Psoas muscle (tissue), 8 donors: ENCODE results near the gene POLN. TPM values are rescaled to one million over a fixed set of nuclear protein-coding genes. Genes with fewer than 3 reads are reported as not detected.
"Not testable (repeated sequence)": the region's sequence is repeated elsewhere in the genome, so short reads cannot be mapped to it uniquely, and the experiment has no call there.

ENCODE experiments used
- ATAC-seq, 4 donors: fragments of 200-7000 bp; cut with Tn5 transposase; one replicate each; pipeline ENCODE4 v1.9.1; 2020; ENCODE audit warnings: moderate library complexity in 3 of 4, mild to moderate bottlenecking in 2 of 4
- DNase-seq, 2 donors: peaks; one replicate each; pipeline ENCODE4 v3.0.0-alpha.2; 2020
- H3K27ac ChIP-seq: fragments of 200-600 bp; one replicate; pipeline ENCODE4 v1.8.0; 2022
- H3K27me3 ChIP-seq, 3 donors: fragments of 200-600 bp in 1 of 3; one replicate each; pipeline versions ENCODE4 v1.6.1 to v1.8.0; 2013 to 2022; ENCODE audit warnings: low read length in 2 of 3, mild to moderate bottlenecking in 2 of 3, moderate library complexity in 1 of 3; ENCODE audit not compliant: insufficient read depth in 3 of 3
- H3K36me3 ChIP-seq, 2 donors: fragments of 200-600 bp in 1 of 2; one replicate each; pipeline versions ENCODE4 v1.6.1 to v1.8.0; 2013 to 2022; ENCODE audit warnings: low read depth in 1 of 2, mild to moderate bottlenecking in 1 of 2, moderate library complexity in 1 of 2; ENCODE audit not compliant: insufficient read depth in 1 of 2
- H3K4me1 ChIP-seq: fragments of 200-600 bp; one replicate; pipeline ENCODE4 v1.8.0; 2022
- H3K4me3 ChIP-seq: fragments of 200-600 bp; one replicate; pipeline ENCODE4 v1.8.0; 2022; ENCODE audit warnings: mild to moderate bottlenecking
- H3K9me3 ChIP-seq: fragments of 200-600 bp; one replicate; pipeline ENCODE4 v1.8.0; 2022
- CTCF ChIP-seq: fragments of 200-600 bp; IDR thresholded peaks from one replicate; pipeline ENCODE4 v1.8.0; 2022; ENCODE audit warnings: antibody characterized with exemption
- WGBS, 3 donors: extraction: QIAGEN DNeasy Blood & Tissue Kit; methylation state at CpG; one replicate each; pipeline versions ENCODE4 v1.1.6 to v1.1.7; 2013; 5-methylcytosine and 5-hydroxymethylcytosine counted together
- intact Hi-C, 2 donors: fragments of 100-400 bp; cut with DNase I; formaldehyde crosslinking; loops; one replicate each; pipeline versions ENCODE4 v1.11.0 to v1.14.2; 2022
- polyA plus RNA-seq, 3 donors: library from polyadenylated mRNA; stranded (reverse); fragments of 200-250 nt; gene quantifications; one replicate each; pipeline ENCODE4 v1.2.3, GENCODE V29; 2013
- total RNA-seq, 4 donors: library from RNA; stranded (reverse); fragmentation: NEBNext Ultra II Directional in 2 of 4; extraction: Animal tissue kit (Norgen Biotek cat#: 25700) in 2 of 4; gene quantifications; one replicate each; pipeline versions ENCODE4 v1.2.1 to v1.2.4, GENCODE V29; 2021 to 2023
- donor health status: healthy with polysubstance abuse.
- donor health status: DM: no; HTN: no; CAD: no; lungs with moderate emphysema.
- donor health status: Bipolar disorder and iron deficiency.
- donor health status: healthy.
- donor health status: DM: yes; HTN: yes; CAD: no.
- donor health status: DM: no; HTN: no; CAD: no.
- donor health status: DM: no; HTN: no; CAD: no.
- donor health status: DM: yes; HTN: yes; CAD: no.

Gene POLN
- total and polyA plus RNA-seq, 7 donors = 0.44 to 3.0 (median 0.95) TPM

- peaks cover 0 to 8% of the 10 kb centered on the region in 2 donors for H3K36me3 ChIP-seq
- no peak for ATAC-seq
- no peak overlapping the region for H3K4me3 ChIP-seq
- H3K27me3 ChIP-seq = no peaks in the 10 kb centered on the region
- WGBS, 3 donors = 84 to 100% (median 89%) methylated on average over 1 of the region's 1 CpG
- no peak overlapping the region for H3K27ac ChIP-seq
- intact Hi-C loops = loop anchor here in 1 of 2 donors (5.0 kb wide), 2 partner anchors 224 to 244 kb away; no protein-coding TSS in a partner anchor
- no peak for TF ChIP-seq CTCF
- H3K4me1 ChIP-seq = no peaks in the 10 kb centered on the region
- no peak for DNase-seq
- H3K9me3 ChIP-seq = no peaks in the 10 kb centered on the region
Observed at GRCh38 chr4:2218436-2218835, 23.5 kb downstream of the POLN start.

GRCh38 chr4:2217726-2218125, 24.2 kb downstream of the POLN start:
- intact Hi-C loops = loop anchor here in 1 of 2 donors (5.0 kb wide), 2 partner anchors 225 to 245 kb away; no protein-coding TSS in a partner anchor
- WGBS, 3 donors = 55 to 72% (median 65%) methylated on average over 3 of the region's 3 CpGs
- no peaks in the 10 kb centered on the region for H3K4me1 ChIP-seq

GRCh38 chr4:2212831-2213230, 29.1 kb downstream of the POLN start:
- intact Hi-C loops = no loop called here
- H3K27me3 ChIP-seq = no peaks in the 10 kb centered on the region
- no peak overlapping the region for H3K27ac ChIP-seq
- DNase-seq (no peak), ATAC-seq (no peak)
- WGBS, 3 donors = 77 to 88% (median 82%) methylated on average over 1 of the region's 1 CpG
- no peak overlapping the region for H3K4me3 ChIP-seq
- H3K36me3 ChIP-seq = no peaks in the 10 kb centered on the region
- no peaks in the 10 kb centered on the region for H3K4me1 ChIP-seq
- no peak for TF ChIP-seq CTCF
- H3K9me3 ChIP-seq = no peaks in the 10 kb centered on the region

More at GRCh38 chr4:2217726-2218125, 24.2 kb downstream of the POLN start:
- no peak for ATAC-seq
- H3K36me3 ChIP-seq = peaks cover 0 to 1% of the 10 kb centered on the region in 2 donors
- H3K27ac ChIP-seq = no peak overlapping the region
- no peaks in the 10 kb centered on the region for H3K9me3 ChIP-seq
- no peak overlapping the region for H3K4me3 ChIP-seq
- TF ChIP-seq CTCF = no peak
- H3K27me3 ChIP-seq = no peaks in the 10 kb centered on the region
- no peak for DNase-seq

GRCh38 chr4:2202789-2203188, 39.1 kb downstream of the POLN start:
- H3K36me3 ChIP-seq, intact Hi-C loops, H3K4me1 ChIP-seq, H3K4me3 ChIP-seq, ATAC-seq, H3K27ac ChIP-seq, H3K9me3 ChIP-seq, H3K27me3 ChIP-seq, DNase-seq: not testable (repeated sequence)
- WGBS, 3 donors = 100% methylated on average over 1 of the region's 1 CpG

- no peak for TF ChIP-seq CTCF
- DNase-seq (no peak), ATAC-seq (no peak)
- Histone ChIP-seq H3K9me3 (no peaks in the 10 kb centered on the region), H3K4me3 (no peak overlapping the region), H3K27me3 (no peaks in the 10 kb centered on the region), H3K36me3 (peaks cover 0 to 7% of the 10 kb centered on the region in 2 donors), H3K4me1 (no peaks in the 10 kb centered on the region), H3K27ac (no peak overlapping the region)
- 88 to 90% (median 89%) methylated on average over 4 of the region's 4 CpGs for WGBS, 3 donors
- intact Hi-C loops = no loop called here
Observed at GRCh38 chr4:2194496-2194895, 47.4 kb downstream of the POLN start.
